Transverse colon (tissue), 4 donors: ENCODE results near the gene ALK.

Source experiments
- EP300 ChIP-seq: sonication (generic); formaldehyde crosslinking; IDR thresholded peaks from one replicate; pipeline ENCODE4 v1.6.1; 2017; ENCODE audit warnings: antibody characterized with exemption, low read depth
- POLR2A ChIP-seq: fragments of 450-650 bp; IDR thresholded peaks from one replicate; pipeline ENCODE4 v1.6.1; 2016; ENCODE audit warnings: antibody characterized with exemption, mild to moderate bottlenecking, moderate library complexity
- POLR2AphosphoS5 ChIP-seq, 3 donors: sonication (generic); formaldehyde crosslinking; IDR thresholded peaks; one replicate each; pipeline ENCODE4 v1.6.1; 2016; ENCODE audit warnings: antibody characterized with exemption in 3 of 3
- TF ChIP-seq, protein P1 (sequence below), 5 experiments: fragments of 200-600 bp in 3 of 5; fragments of 450-650 bp in 2 of 5; sonication (generic) in 3 of 5; IDR thresholded peaks; 1 replicate in 2 of 5; 2 replicates in 3 of 5; pipeline ENCODE4 v1.5.1; 2016 to 2017; ENCODE audit warnings: antibody characterized with exemption in 5 of 5, inconsistent platforms in 3 of 5, mild to moderate bottlenecking in 2 of 5, moderate library complexity in 1 of 5

DNA sequence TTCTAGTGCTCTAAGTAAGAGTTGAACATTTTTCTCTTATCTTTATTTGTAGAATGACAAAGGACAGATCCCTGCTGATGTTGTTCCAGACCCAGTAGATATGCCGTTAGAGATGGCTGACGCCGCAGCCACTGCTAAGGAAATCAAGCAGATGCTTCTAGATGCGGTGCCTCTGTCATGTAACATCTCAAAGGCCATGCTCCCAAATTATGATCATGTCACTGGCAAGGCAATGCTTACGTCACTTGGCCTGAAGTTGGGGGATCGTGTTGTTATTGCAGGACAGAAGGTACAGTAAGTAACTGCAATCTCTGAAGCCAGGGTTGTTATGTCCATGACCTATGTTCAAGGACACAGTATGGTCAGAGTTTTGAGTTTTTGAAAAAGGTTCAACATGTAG is 777.7 kb downstream of the ALK start:
- TF ChIP-seq POLR2A (no peak), POLR2AphosphoS5 (IDR thresholded peaks at IDR 0.05) (no peak), EP300 (no peak)
- TF ChIP-seq, protein P1, sequence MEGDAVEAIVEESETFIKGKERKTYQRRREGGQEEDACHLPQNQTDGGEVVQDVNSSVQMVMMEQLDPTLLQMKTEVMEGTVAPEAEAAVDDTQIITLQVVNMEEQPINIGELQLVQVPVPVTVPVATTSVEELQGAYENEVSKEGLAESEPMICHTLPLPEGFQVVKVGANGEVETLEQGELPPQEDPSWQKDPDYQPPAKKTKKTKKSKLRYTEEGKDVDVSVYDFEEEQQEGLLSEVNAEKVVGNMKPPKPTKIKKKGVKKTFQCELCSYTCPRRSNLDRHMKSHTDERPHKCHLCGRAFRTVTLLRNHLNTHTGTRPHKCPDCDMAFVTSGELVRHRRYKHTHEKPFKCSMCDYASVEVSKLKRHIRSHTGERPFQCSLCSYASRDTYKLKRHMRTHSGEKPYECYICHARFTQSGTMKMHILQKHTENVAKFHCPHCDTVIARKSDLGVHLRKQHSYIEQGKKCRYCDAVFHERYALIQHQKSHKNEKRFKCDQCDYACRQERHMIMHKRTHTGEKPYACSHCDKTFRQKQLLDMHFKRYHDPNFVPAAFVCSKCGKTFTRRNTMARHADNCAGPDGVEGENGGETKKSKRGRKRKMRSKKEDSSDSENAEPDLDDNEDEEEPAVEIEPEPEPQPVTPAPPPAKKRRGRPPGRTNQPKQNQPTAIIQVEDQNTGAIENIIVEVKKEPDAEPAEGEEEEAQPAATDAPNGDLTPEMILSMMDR (IDR thresholded peaks at IDR 0.05) = no peak
